NCI-H2029 treated with DMSO at 0.1 percent for 48 hours (cell line): ENCODE measurements around the gene DTHD1.

Experiments used
- DNase-seq: peaks from one replicate; lab custom pipeline; 2025; lab: John Stamatoyannopoulos, UW

The DTHD1 gene

GRCh38 chr4:36269533-36270173 lies 11.8 kb upstream of the DTHD1 start:
- no peak for DNase-seq

- no peak for DNase-seq
Measured at GRCh38 chr4:36273276-36273675, 8.1 kb upstream of the DTHD1 start.

DNA sequence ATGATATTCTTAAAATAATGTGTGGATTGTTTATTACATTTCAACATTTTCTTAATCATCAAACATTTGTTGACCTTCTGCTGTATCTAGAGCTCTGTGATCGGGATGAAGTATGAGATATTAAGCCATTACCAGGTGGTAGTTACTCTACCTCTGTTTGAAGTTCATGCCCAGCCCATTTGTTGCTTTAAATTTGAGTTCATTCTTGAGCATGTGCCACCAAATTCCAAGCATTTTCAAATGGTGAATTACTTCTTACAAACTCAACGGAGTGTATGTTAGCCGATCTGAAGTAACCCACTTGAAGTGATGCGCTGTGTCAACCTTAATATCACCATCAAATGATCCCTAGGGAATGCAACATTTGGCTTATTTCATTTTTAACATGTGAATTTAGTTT lies 7.3 kb upstream of the DTHD1 start:
- no peak for DNase-seq

DNA sequence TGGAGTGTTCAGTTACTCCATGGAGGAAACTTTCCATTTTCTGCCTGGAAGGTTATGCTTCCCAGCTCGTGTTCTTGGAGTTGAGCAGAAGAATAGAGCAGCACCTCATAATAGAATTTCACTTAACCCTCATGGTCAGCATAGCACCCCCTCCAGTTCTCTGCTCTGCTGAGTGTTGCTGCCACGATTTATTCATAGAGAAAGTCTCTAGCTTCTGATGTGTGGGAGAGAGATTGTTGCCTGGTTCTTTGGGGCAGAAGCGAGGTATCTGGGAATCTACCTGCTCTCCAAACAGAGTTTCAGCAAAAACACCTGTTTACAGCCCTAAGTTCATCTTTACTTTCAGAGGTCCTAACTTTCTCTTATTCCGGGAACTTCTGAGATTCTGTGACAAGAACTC lies 3.9 kb upstream of the DTHD1 start:
- no peak for DNase-seq

GRCh38 chr4:36278789-36279188 lies 2.6 kb upstream of the DTHD1 start:
- no peak for DNase-seq

DNA sequence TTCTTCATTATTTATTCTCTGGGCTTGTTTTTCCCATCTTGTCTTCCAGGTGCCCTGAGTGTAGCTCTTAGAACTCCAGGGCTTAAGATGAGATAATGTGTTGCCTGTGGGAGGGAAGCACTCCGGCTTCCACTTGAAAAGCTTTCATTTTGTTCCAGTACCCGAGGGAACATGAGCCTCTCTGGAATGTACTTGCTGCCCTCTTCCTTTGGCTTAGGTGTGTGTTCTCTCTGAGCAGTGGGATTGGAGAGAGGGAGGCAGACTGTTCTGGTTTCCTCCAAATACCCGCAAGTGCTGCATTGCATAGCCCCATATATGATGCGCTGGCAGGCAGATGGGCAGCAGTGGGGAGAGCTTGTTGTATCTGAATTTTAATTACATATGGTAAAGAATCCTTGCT lies 861 bp upstream of the DTHD1 start:
- no peak for DNase-seq

- DNase-seq = no peak
Measured at GRCh38 chr4:36282503-36283030, 1.2 kb downstream of the DTHD1 start.

GRCh38 chr4:36283912-36284465 lies 2.6 kb downstream of the DTHD1 start:
- no peak for DNase-seq

- DNase-seq = no peak
Measured at GRCh38 chr4:36285784-36286480, 4.5 kb downstream of the DTHD1 start.

GRCh38 chr4:36286481-36286871 lies 5.1 kb downstream of the DTHD1 start:
- DNase-seq = no peak

DNA sequence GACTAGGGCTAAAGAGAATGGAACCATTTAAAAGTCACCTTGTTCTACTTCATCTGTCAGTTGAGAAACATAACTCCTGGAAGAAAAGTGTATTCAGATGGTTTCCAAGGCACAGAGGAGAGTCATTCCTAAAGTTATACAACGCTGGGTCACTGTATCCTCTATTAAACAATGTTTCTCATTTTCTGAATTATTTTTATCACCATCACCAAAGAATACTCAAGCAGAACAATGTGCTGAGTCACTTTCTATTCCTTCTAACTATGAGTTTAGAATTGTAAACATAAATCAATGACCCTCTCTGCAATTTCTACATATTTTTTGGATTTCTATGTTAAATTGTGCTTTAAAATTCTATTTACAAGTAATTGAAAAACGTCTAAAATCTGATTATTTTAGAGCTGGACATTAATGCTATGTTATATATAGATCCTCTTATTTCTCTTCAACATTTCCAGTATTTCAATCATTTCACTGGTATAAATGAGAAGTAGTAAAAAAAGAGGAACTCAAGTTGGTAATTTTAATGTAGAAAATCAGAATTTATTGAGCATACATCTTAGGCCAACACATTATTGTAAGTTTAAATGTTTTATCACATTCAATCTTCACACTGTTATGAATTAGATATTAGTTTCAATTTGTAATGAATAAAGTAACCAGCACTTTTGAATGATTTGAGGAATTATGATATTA lies 7.5 kb downstream of the DTHD1 start:
- DNase-seq = no peak

DNA sequence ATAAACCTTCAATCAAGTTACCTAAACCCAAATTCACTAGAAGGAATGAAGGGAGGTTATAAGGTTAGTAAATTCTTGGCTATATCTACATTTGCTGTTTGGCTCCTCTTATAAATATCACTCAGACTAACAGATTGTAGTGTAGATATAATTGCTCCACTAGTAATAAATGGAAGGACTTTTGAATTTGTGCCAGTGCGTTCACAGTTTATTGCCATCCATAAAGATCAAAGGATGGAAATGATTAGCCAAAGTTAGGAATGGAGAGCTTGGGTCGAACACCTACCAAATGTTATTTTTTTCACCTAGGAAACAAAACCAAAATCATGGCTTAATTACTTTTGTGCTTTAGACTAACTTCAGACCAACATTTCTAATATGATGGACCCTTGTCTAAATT lies 9.2 kb downstream of the DTHD1 start:
- no peak for DNase-seq

GRCh38 chr4:36292556-36293188 lies 11.3 kb downstream of the DTHD1 start:
- no peak for DNase-seq

DNA sequence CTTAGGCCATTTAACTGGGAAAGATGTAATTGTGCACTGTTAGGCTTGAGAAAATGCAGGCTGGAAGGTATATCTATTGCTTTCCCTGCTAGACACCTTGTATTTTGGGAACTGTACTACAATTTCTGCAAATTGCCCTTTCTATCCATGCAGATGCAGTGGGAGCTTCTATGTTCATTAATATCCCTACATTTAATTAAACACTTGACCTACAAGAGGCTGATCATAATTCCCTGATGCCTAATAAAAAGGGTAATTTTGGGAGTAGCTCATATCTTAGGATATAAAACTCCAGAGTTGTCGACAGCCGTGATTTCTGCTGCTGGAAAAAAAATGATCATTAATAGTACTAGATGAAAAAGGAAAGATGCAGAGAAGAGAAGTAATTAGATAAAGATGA lies 19.7 kb downstream of the DTHD1 start:
- no peak for DNase-seq

GRCh38 chr4:36303426-36304137 lies 22.2 kb downstream of the DTHD1 start:
- no peak for DNase-seq

GRCh38 chr4:36304138-36304681 lies 22.8 kb downstream of the DTHD1 start:
- DNase-seq = no peak

GRCh38 chr4:36308150-36308549 lies 26.7 kb downstream of the DTHD1 start:
- no peak for DNase-seq

- no peak for DNase-seq
Measured at GRCh38 chr4:36310216-36310615, 28.8 kb downstream of the DTHD1 start.

DNA sequence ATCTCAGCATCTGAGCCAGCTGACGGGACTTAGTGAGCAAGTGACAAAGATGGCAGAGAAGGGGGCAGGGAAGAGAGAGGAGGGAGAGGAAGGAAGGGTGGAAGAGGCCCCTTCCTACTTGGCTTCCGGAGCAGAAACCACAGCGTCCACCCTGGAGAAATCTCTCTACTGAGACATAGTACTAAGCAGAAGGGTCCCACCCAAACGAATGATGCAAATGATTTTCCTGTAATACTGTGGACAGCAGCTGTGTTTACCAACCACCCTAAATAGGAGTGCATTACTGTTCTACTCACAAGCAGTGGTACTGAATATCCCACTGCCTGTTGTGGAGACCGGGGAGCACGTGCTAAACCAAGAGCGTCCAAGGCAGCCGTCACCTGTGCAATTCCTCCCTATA lies 29.4 kb downstream of the DTHD1 start:
- DNase-seq = no peak

GRCh38 chr4:36312511-36312910 lies 31.1 kb downstream of the DTHD1 start:
- no peak for DNase-seq

DNA sequence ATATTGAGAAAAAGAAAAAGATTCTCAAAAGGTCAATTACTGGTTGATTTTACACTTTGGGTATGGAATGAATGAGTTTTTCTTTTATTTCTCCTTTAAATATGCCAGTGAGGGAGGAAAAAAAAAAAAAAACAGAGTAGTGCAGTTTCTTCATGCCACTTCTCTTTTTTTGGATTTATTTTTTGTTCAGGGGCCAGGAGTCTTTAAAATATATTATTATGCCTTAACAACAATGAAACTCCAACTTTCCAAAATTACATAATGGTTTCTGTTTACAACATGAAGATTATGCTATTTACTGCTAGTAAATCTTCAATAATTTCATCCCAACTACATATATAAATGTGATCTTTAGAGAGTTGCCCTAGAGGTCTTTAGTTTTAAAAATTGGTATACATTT lies 31.9 kb downstream of the DTHD1 start:
- no peak for DNase-seq
